ENCODE results near the gene LHCGR.

DNA sequence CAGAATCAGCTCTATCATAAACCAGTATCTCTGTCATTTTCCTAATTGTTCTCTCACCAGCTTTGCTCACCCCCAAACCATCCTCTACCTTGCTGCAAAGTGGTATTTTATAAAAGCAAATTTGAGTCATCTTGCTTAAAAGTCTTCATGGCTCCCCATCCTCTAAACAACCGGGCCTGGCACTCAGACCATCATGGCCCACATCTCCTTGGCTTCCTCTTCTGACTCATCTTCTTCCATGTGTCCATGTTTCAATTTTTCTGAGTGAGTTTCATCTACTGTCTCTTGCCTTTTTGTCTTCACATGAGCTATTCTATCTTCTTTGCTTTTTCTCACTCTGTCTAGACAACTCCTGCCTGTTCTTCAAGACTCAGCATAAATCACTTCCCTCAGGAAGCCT is 58.6 kb downstream of the LHCGR start:
- TF ChIP-seq, protein P1, sequence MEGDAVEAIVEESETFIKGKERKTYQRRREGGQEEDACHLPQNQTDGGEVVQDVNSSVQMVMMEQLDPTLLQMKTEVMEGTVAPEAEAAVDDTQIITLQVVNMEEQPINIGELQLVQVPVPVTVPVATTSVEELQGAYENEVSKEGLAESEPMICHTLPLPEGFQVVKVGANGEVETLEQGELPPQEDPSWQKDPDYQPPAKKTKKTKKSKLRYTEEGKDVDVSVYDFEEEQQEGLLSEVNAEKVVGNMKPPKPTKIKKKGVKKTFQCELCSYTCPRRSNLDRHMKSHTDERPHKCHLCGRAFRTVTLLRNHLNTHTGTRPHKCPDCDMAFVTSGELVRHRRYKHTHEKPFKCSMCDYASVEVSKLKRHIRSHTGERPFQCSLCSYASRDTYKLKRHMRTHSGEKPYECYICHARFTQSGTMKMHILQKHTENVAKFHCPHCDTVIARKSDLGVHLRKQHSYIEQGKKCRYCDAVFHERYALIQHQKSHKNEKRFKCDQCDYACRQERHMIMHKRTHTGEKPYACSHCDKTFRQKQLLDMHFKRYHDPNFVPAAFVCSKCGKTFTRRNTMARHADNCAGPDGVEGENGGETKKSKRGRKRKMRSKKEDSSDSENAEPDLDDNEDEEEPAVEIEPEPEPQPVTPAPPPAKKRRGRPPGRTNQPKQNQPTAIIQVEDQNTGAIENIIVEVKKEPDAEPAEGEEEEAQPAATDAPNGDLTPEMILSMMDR (IDR thresholded peaks at IDR 0.05; ENCODE audit: poor library complexity): no peak
- TF ChIP-seq EZH2 (IDR thresholded peaks at IDR 0.05; ENCODE audit: borderline replicate concordance) (no peak), EZH2phosphoT487 (IDR thresholded peaks at IDR 0.05; ENCODE audit: low read depth, severe bottlenecking, unreplicated experiment) (no peak)

Data from hepatocyte (in vitro differentiated cells).